Right cardiac atrium (tissue), 5 donors: ENCODE measurements around the gene PAAF1. TPM values are rescaled to one million over a fixed set of nuclear protein-coding genes. Genes with fewer than 3 reads are reported as not detected.

Source experiments
- ATAC-seq, 2 donors: fragments of 200-7000 bp; cut with Tn5 transposase; one replicate each; pipeline versions ENCODE4 v1.8.0 to v1.9.1; 2020; ENCODE audit warnings: moderate library complexity in 2 of 2, mild to moderate bottlenecking in 1 of 2
- DNase-seq, 3 donors: peaks; one replicate each; pipeline ENCODE4 v3.0.0-alpha.2; 2020
- H3K27ac ChIP-seq: one replicate; pipeline ENCODE4 v1.5.1; 2013; ENCODE audit warnings: mild to moderate bottlenecking, low read length, control low read depth, moderate library complexity
- H3K27me3 ChIP-seq: one replicate; pipeline ENCODE4 v1.6.1; 2013; ENCODE audit not compliant: control insufficient read depth, insufficient read depth
- H3K4me1 ChIP-seq: one replicate; pipeline ENCODE4 v1.6.1; 2013; ENCODE audit warnings: low read length; ENCODE audit not compliant: control insufficient read depth, insufficient read depth
- H3K4me3 ChIP-seq: one replicate; pipeline ENCODE4 v1.5.1; 2013; ENCODE audit warnings: low read length, control low read depth
- H3K9me3 ChIP-seq: one replicate; pipeline ENCODE4 v1.6.1; 2013; ENCODE audit warnings: low read length; ENCODE audit not compliant: control insufficient read depth
- WGBS: extraction: QIAGEN DNeasy Blood & Tissue Kit; methylation state at CpG from one replicate; pipeline ENCODE4 v1.1.7; 2013; 5-methylcytosine and 5-hydroxymethylcytosine counted together
- intact Hi-C, 4 donors: fragments of 100-400 bp; cut with DNase I; formaldehyde crosslinking; loops; one replicate each; pipeline versions ENCODE4 v1.11.0 to v1.14.0; 2022 to 2023
- polyA plus RNA-seq: library from polyadenylated mRNA; stranded (reverse); fragments of 200-250 nt; gene quantifications from one replicate; pipeline ENCODE4 v1.2.3, GENCODE V29; 2013
- total RNA-seq, 4 donors: library from RNA; stranded (reverse); fragmentation: NEBNext Ultra II Directional; extraction: Animal tissue kit (Norgen Biotek cat#: 25700); gene quantifications; one replicate each; pipeline ENCODE4 v1.2.1, GENCODE V29; 2021
- donor health status: healthy with polysubstance abuse.
- donor health status: DM: no; HTN: yes; CAD: no.
- donor health status: DM: no; HTN: no; CAD: no.
- donor health status: DM: no; HTN: yes; CAD: no; lungs with severe emphysema.
- donor health status: DM: yes; HTN: yes; CAD: no.

Gene PAAF1
- total and polyA plus RNA-seq, 5 donors = 12.7 to 22.8 (median 18.0) TPM

GRCh38 chr11:73972620-73973449 is 96.0 kb downstream of the PAAF1 start:
- H3K9me3 ChIP-seq = no peaks in the 10 kb centered on the region
- H3K4me1 ChIP-seq = no peaks in the 10 kb centered on the region
- DNase-seq (no peak), ATAC-seq (no peak)
- no peak overlapping the region for H3K27ac ChIP-seq
- intact Hi-C loops = no loop called here
- H3K4me3 ChIP-seq = no peak overlapping the region
- WGBS = 86% methylated on average over 11 of the region's 11 CpGs
- no peaks in the 10 kb centered on the region for H3K27me3 ChIP-seq

GRCh38 chr11:73974604-73975478 is 98.0 kb downstream of the PAAF1 start:
- DNase-seq (no peak), ATAC-seq (no peak)
- Histone ChIP-seq H3K27ac (no peak overlapping the region), H3K27me3 (no peaks in the 10 kb centered on the region), H3K9me3 (no peaks in the 10 kb centered on the region), H3K4me3 (no peak overlapping the region), H3K4me1 (no peaks in the 10 kb centered on the region)
- 90% methylated on average over 13 of the region's 13 CpGs for WGBS
- intact Hi-C loops = no loop called here

GRCh38 chr11:73975479-73975757 is 98.6 kb downstream of the PAAF1 start:
- Histone ChIP-seq H3K27me3 (no peaks in the 10 kb centered on the region), H3K9me3 (no peaks in the 10 kb centered on the region), H3K4me1 (no peaks in the 10 kb centered on the region), H3K27ac (no peak overlapping the region), H3K4me3 (no peak overlapping the region)
- ATAC-seq = no peak
- WGBS = 94% methylated on average over 6 of the region's 6 CpGs
- no peak for DNase-seq
- intact Hi-C loops = no loop called here

- intact Hi-C loops = no loop called here
- Histone ChIP-seq H3K4me3 (no peak overlapping the region), H3K27ac (no peak overlapping the region), H3K27me3 (no peaks in the 10 kb centered on the region), H3K9me3 (no peaks in the 10 kb centered on the region), H3K4me1 (peaks cover 2% of the 10 kb centered on the region)
- ATAC-seq (no peak), DNase-seq (no peak)
- WGBS = 94% methylated on average over 14 of the region's 14 CpGs
Observed at GRCh38 chr11:73976451-73977151, 99.8 kb downstream of the PAAF1 start.

GRCh38 chr11:73977856-73978519 is 101.2 kb downstream of the PAAF1 start:
- Histone ChIP-seq H3K4me1 (peaks cover 2% of the 10 kb centered on the region), H3K9me3 (no peaks in the 10 kb centered on the region), H3K4me3 (no peak overlapping the region), H3K27ac (no peak overlapping the region), H3K27me3 (no peaks in the 10 kb centered on the region)
- no peak for ATAC-seq
- no peak for DNase-seq
- 97% methylated on average over 18 of the region's 18 CpGs for WGBS
- intact Hi-C loops = no loop called here

GRCh38 chr11:73978576-73979086 is 101.8 kb downstream of the PAAF1 start:
- H3K27me3 ChIP-seq = no peaks in the 10 kb centered on the region
- WGBS = 92% methylated on average over 3 of the region's 3 CpGs
- no peak overlapping the region for H3K4me3 ChIP-seq
- no peak for ATAC-seq
- H3K9me3 ChIP-seq = no peaks in the 10 kb centered on the region
- H3K4me1 ChIP-seq = peaks cover 2% of the 10 kb centered on the region
- DNase-seq = no peak
- no peak overlapping the region for H3K27ac ChIP-seq
- intact Hi-C loops = no loop called here

GRCh38 chr11:73980001-73980961 is 103.5 kb downstream of the PAAF1 start:
- Histone ChIP-seq H3K4me1 (peaks cover 2% of the 10 kb centered on the region), H3K4me3 (no peak overlapping the region), H3K27me3 (no peaks in the 10 kb centered on the region), H3K27ac (no peak overlapping the region), H3K9me3 (no peaks in the 10 kb centered on the region)
- 63% methylated on average over 6 of the region's 6 CpGs for WGBS
- DNase-seq = peak in 2 of 3 donors; percentile 68 to 74
- intact Hi-C loops = no loop called here
- ATAC-seq = no peak

Other genes starting within 250 kb of the PAAF1 start
- 10 to 100 TPM; 11.7 to 31.5 (median 19.9) TPM for gene PLEKHB1, start 230.4 kb upstream of the PAAF1 start, total RNA-seq
- gene PLEKHB1, start 230.4 kb upstream of the PAAF1 start, polyA plus RNA-seq = 15.6 TPM
- gene RAB6A, start 115.9 kb upstream of the PAAF1 start, total RNA-seq = 100 to 1,000 TPM in 3 of 4 donors, 10 to 100 TPM in 1; 98.9 to 140 (median 114) TPM
- 68.2 TPM for gene RAB6A, start 115.9 kb upstream of the PAAF1 start, polyA plus RNA-seq
- gene MRPL48, start 89.1 kb upstream of the PAAF1 start, total RNA-seq = 10 to 100 TPM; 36.3 to 47.2 (median 37.4) TPM
- 53.1 TPM for gene MRPL48, start 89.1 kb upstream of the PAAF1 start, polyA plus RNA-seq
- gene COA4, start 153 bp upstream of the PAAF1 start, total RNA-seq = 10 to 100 TPM; 63.9 to 71.8 (median 65.3) TPM
- gene COA4, start 153 bp upstream of the PAAF1 start, polyA plus RNA-seq = 97.9 TPM
- under 1 TPM in 1 of 4 donors, not detected in 3; 0.26 TPM for gene DNAJB13, start 74.0 kb downstream of the PAAF1 start, total RNA-seq
- gene DNAJB13, start 74.0 kb downstream of the PAAF1 start, polyA plus RNA-seq = not detected
- gene UCP2, start 105.8 kb downstream of the PAAF1 start, total RNA-seq = 10 to 100 TPM; 12.6 to 23.1 (median 17.1) TPM
- 9.9 TPM for gene UCP2, start 105.8 kb downstream of the PAAF1 start, polyA plus RNA-seq
- 1 to 10 TPM; 1.6 to 2.5 (median 1.9) TPM for gene UCP3, start 132.1 kb downstream of the PAAF1 start, total RNA-seq
- gene UCP3, start 132.1 kb downstream of the PAAF1 start, polyA plus RNA-seq = 2.0 TPM